GM19193 (cell line): ENCODE results near the gene LRRC42.

Source experiments
- POLR2A ChIP-seq: IDR thresholded peaks from 4 replicates; pipeline ENCODE4 v1.6.1; 2011; ENCODE audit not compliant: insufficient read depth, insufficient read length; ENCODE audit errors: extremely low read depth

Gene LRRC42, protein sequence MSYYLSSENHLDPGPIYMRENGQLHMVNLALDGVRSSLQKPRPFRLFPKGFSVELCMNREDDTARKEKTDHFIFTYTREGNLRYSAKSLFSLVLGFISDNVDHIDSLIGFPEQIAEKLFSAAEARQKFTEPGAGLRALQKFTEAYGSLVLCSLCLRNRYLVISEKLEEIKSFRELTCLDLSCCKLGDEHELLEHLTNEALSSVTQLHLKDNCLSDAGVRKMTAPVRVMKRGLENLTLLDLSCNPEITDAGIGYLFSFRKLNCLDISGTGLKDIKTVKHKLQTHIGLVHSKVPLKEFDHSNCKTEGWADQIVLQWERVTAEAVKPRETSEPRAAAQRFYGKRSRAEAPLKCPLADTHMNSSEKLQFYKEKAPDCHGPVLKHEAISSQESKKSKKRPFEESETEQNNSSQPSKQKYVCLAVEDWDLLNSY

DNA sequence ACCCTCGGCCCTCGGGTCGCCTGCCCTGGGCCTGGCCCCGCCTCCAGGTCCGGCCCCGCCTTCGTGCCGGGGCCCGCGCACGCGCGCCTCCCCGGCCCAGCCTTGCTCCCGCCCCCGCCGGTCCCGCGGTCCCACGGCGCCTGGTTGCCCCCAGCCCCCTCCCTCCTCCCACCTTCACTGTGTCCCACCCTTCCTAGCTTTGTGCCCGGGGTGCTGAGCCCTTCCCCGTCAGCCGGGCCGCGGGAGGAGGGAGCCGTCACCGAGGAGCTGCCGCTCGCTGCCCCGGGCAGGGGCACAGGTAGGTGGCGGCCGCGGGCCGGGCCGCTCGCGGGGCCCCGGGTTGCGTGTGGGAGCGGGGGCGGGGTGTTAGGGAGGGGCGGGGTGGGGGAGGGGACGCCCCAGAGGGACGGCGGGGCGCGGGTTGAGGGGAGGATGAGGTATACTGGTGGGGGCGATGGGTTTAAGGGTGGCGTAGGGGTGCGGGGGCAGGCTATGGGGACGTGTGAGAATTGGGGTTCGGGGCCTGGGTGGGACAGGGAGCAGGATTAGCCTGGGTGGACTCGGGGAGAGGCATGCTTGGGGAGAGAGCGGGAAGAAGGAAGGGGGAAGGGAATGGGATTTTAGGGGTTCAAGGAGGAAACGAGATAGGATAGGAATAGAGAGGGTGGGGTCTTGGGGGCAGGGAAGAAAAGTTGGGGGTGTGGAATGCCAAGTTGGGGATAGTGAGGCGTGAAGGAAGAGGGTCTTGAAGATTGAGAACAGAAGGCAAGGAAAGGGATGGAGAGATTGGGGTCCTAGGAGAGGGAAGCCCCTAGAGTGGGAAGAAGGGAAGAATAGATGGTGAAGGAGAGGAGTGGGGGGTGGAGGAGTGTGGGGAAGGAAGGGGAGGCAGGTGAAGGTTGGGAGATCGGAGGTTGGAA is at the start of gene LRRC42:
Gene LRRC42 (plus strand): TSS at position 99 of the 920 bp plus-strand sequence. CDS start 5,650 bp downstream, outside the sequence.
- peak; percentile 47 for TF ChIP-seq POLR2A

DNA sequence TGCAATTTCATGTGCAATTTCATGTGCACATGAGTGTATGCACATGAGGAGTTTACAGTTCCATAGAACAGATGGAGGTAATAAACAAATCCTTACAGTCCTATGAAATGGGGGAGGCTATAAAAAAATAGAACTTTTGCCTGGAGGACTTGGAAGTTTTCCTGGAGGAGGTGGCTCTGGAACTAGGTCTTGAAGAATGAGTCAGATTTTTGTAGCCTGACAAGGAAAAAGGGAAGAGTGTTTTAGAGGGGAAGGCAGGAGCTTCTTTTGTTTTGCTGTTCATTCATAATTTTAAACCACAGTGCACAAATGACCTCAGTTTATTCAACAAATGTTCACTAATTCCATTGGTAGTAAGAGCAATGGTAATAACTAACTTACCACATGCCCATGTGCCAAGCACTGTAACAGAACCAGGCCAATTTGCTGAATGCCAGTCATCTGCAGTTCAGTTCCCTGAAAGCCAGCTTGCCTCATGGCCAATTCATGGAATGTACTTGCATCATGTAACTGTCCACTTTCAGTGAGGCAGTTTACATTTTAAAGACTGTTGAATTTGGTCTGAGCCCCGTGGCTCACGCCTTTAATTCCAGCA is 49.4 kb upstream of the LRRC42 start:
- TF ChIP-seq POLR2A: no peak

- TF ChIP-seq POLR2A: no peak
Measured at GRCh38 chr1:53899206-53899628, 46.9 kb upstream of the LRRC42 start.

GRCh38 chr1:53899708-53900107 is 46.4 kb upstream of the LRRC42 start:
- no peak for TF ChIP-seq POLR2A

- TF ChIP-seq POLR2A: no peak
Measured at GRCh38 chr1:53902235-53903138, 43.7 kb upstream of the LRRC42 start.

DNA sequence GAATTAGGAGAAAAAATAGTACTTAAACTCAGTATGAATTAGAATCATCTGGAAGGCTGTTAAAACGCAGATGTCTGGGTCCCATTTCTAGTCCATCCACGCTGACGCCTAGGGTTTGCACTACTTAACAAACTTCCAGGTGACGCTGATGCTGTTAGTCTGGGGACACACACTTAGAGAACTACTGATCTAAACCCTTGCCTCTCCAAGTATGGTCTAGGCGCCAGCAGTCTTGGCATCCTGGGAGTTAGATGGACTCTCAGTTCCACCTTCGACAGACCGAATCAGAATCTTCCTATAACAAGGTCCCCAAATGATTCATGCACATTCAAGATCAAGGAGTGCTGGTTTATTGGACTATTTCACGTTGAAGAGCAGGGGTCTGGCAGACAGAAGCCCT is 40.6 kb upstream of the LRRC42 start:
- TF ChIP-seq POLR2A: no peak

GRCh38 chr1:53906121-53906520 is 40.0 kb upstream of the LRRC42 start:
- TF ChIP-seq POLR2A: no peak

- no peak for TF ChIP-seq POLR2A
Measured at GRCh38 chr1:53909946-53910345, 36.2 kb upstream of the LRRC42 start.

- TF ChIP-seq POLR2A: no peak
Measured at GRCh38 chr1:53911442-53911841, 34.7 kb upstream of the LRRC42 start.

DNA sequence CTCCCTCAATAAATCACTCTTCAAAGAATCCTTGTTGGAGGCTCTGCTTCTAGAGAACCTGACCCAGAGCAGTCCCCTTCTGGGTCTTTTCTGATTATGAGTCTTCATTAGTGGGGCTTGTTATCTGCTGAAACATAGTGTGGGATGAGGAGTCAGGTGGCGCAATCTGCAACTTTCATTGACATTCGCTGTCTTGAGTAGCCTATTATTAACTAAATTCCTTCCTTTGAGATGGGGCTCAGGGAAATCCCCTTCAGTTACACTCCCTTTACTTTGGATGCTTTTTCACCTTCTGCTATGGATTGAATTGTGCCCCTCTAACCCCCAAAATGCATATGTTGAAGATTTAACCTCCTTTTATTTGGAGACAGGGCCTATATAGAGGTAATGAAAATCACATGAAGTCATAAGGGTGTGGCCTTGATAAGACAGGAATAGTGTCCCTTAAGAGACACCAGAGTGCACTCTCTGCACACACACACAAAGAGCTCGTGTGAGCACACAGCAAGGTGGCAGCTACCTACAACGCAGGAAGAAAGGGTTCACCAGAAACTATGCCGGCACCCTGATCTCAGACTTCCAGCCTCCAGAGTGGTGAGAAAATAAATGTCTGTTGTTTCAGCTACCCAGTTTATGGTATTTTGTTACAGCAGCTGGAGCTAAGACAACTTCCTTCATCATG is 32.7 kb upstream of the LRRC42 start:
- TF ChIP-seq POLR2A: no peak

- TF ChIP-seq POLR2A: no peak
Measured at GRCh38 chr1:53918343-53918742, 27.8 kb upstream of the LRRC42 start.

- TF ChIP-seq POLR2A: no peak
Measured at GRCh38 chr1:53919675-53920066, 26.5 kb upstream of the LRRC42 start.

DNA sequence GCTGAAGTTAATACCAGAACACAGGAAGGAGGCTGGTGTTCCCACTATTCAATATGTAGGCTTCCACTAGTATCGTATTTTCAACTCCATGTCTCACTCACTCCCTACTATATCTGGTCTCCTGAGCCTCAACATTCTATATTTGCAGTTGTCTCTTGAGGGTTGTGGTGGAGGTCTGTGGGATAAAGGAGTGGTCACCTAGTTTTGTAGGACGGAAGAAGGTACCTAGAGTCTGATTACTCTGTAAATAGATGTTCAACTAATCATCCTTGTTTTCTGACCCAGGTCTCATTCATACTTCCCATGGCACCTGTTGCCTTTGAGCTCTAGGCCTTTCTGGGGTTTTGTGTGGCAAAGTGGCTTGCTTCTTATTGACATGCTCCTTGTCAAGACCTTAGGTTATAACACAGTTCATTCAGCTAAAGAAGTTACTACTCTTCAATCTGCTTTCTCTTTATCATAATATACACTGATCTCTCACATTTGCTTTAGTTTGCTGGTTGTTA is 18.7 kb upstream of the LRRC42 start:
- TF ChIP-seq POLR2A: no peak
